ENCODE data around the gene LARP4B.
A peak's percentile ranks its signal among the peaks of the same experiment; 100 is the strongest.

LARP4B gene

DNA sequence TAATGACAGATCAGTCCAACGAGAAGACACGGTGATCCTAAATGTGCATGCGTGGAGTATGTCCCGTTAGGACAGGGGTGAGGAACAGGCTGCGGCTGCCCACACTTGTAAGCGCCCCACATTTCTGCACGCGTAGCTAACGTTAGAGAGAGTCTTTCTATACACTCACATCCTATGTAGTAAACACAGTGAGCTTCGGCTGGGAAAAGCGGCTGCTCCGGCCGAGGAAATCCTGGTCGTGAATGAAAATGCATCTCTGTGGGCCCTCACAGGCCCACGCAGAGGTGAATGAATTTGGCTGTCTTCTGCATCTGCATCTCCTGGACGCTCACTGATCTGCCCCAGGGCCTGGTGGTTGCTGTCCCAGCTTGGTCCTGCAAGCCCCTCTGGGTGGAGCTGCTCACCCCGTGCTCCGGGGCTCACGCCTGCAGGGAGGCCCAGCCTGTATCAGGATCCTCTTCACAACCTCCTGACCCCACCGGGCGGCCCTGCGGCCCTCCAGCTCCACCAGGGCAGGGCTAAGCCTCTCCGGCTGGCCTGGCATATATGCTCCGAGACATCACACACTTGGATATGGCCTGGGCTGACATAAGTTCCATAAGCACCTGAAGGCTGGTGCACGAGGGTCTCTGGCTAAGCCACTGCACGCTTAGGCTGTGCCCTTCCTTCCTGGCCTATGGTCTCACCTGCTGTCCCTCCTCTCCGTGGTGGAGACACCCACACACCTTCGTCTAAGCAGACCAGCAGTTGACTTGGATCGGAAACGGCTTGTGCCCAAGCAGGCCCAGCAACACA, 124.1 kb downstream of the LARP4B start:
- no peak for DNase-seq
- no peak overlapping the region for H3K4me3 ChIP-seq (ENCODE audit: control insufficient read depth in 1 of 7, extremely low read depth in 1 of 7, insufficient read depth in 4 of 7, low read depth in 2 of 7, low read length in 6 of 7)
- 95% methylated on average over 29 of the region's 30 CpGs for WGBS (ENCODE audit: insufficient coverage)
- H3K27me3 ChIP-seq (replicated peaks in 2 of 5; ENCODE audit: control insufficient read depth in 4 of 5, insufficient read depth in 5 of 5, low read length in 4 of 5) = no peaks in the 10 kb centered on the region
- H3K9me3 ChIP-seq (ENCODE audit: control extremely low read depth in 1 of 5, control insufficient read depth in 4 of 5, insufficient read depth in 2 of 5, low read depth in 1 of 5, low read length in 4 of 5) = no peaks in the 10 kb centered on the region
- CTCF ChIA-PET = interaction anchor here (0.9 to 1.0 kb wide), 2 partner anchors 17 to 296 kb away, joined by 3 to 4 read pairs; no protein-coding TSS in a partner anchor
- H3K36me3 ChIP-seq (ENCODE audit: control insufficient read depth in 4 of 4, insufficient read depth in 4 of 4, low read length in 3 of 4) = peaks cover 13 to 64% (median 39%) of the 10 kb centered on the region in 4 experiments
- POLR2A ChIA-PET = no interaction called here
- H3K4me1 ChIP-seq (ENCODE audit: control extremely low read depth in 1 of 4, control insufficient read depth in 4 of 4, insufficient read depth in 4 of 4, low read length in 3 of 4) = peaks cover 0 to 21% (median 13%) of the 10 kb centered on the region in 4 experiments
- no peak overlapping the region for H3K27ac ChIP-seq (ENCODE audit: insufficient read depth in 1 of 2, low read depth in 1 of 2, low read length in 2 of 2, poor library complexity in 1 of 2, severe bottlenecking in 2 of 2)

DNA sequence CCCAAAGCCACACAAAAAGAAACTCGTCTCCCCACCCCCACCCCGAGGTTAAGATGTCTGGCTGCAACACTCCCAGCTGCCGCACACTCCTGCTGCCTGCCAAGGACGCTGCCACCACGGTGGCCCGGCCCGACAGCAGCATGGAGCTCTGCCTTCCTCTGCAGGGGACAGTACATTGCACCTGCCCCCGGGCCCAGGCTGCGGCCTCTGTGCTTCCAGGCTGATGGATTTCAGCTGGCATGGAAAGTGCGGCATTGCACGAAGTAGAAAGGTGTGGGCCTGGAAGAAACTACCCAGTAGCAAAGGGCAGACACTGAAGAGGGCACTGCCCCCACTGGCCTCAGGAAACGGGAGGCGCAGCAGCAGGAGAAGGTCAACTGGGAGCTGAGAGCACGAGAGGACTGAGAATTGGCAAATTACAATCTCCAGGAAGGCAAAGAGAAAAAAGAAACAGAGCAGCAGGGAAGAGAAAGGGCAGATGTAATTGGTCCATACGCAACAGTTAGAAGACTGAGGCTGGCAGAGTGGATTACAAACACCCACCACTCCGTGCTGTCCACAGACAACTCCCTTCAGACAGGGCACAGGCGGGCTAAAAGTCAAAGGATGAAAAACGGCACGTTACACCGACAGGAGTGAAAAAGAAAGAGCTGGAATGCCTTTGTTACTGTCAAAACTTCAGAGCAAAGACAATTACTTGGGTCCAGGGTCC, 124.9 kb downstream of the LARP4B start:
- peaks cover 0 to 21% (median 13%) of the 10 kb centered on the region in 4 experiments for H3K4me1 ChIP-seq (ENCODE audit: control extremely low read depth in 1 of 4, control insufficient read depth in 4 of 4, insufficient read depth in 4 of 4, low read length in 3 of 4)
- DNase-seq = no peak
- H3K36me3 ChIP-seq (ENCODE audit: control insufficient read depth in 4 of 4, insufficient read depth in 4 of 4, low read length in 3 of 4) = peaks cover 8 to 57% (median 32%) of the 10 kb centered on the region in 4 experiments
- H3K27ac ChIP-seq (ENCODE audit: insufficient read depth in 1 of 2, low read depth in 1 of 2, low read length in 2 of 2, poor library complexity in 1 of 2, severe bottlenecking in 2 of 2) = no peak overlapping the region
- WGBS (ENCODE audit: insufficient coverage) = 93% methylated on average over 20 of the region's 20 CpGs
- H3K27me3 ChIP-seq (replicated peaks in 2 of 5; ENCODE audit: control insufficient read depth in 4 of 5, insufficient read depth in 5 of 5, low read length in 4 of 5) = no peaks in the 10 kb centered on the region
- ChIA-PET POLR2A (no interaction called here), CTCF (interaction anchor here (0.6 to 1.0 kb wide), 3 partner anchors 16 to 558 kb away, joined by 3 to 4 read pairs (median 3); no protein-coding TSS in a partner anchor)
- H3K9me3 ChIP-seq (ENCODE audit: control extremely low read depth in 1 of 5, control insufficient read depth in 4 of 5, insufficient read depth in 2 of 5, low read depth in 1 of 5, low read length in 4 of 5) = no peaks in the 10 kb centered on the region
- no peak overlapping the region for H3K4me3 ChIP-seq (ENCODE audit: control insufficient read depth in 1 of 7, extremely low read depth in 1 of 7, insufficient read depth in 4 of 7, low read depth in 2 of 7, low read length in 6 of 7)

DNA sequence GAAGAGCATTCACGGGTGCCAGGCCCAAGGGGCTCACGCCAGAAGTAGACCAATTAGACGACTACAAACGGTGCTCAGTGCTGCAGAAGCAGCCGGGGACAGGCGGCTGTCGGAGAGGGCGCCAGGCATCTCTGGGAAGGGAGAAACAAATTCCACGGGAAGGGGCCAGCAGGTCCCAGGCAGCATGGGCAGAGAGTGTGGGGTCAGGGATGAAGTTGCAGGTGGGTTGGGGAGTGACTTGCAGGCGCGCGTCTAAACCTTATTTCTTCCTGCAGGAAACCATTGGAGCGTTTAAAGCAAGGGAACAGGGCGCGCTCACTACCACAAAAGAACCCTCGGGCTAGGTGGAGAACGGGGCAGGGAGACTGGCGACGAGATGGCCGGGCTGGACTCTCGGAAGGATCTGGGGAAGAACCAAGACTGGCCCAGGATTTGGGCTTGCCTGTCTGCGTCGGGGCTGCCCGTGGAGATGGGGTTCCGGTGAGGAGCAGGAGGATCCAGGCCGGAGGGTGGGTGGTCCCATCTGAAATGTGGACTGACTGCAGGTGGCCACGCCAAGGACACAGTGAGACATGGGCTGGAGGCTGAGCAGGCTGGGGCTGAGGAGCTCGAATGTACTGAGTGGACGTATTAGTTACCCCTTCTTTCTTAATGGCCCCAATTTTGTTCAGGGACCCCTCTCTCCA, 125.7 kb downstream of the LARP4B start:
- 94% methylated on average over 28 of the region's 29 CpGs for WGBS (ENCODE audit: insufficient coverage)
- H3K36me3 ChIP-seq (ENCODE audit: control insufficient read depth in 4 of 4, insufficient read depth in 4 of 4, low read length in 3 of 4) = peaks cover 8 to 49% (median 29%) of the 10 kb centered on the region in 4 experiments
- peaks cover 0 to 21% (median 13%) of the 10 kb centered on the region in 4 experiments for H3K4me1 ChIP-seq (ENCODE audit: control extremely low read depth in 1 of 4, control insufficient read depth in 4 of 4, insufficient read depth in 4 of 4, low read length in 3 of 4)
- ChIA-PET CTCF (no interaction called here), POLR2A (no interaction called here)
- H3K9me3 ChIP-seq (ENCODE audit: control extremely low read depth in 1 of 5, control insufficient read depth in 4 of 5, insufficient read depth in 2 of 5, low read depth in 1 of 5, low read length in 4 of 5) = no peaks in the 10 kb centered on the region
- no peak for DNase-seq
- no peak overlapping the region for H3K27ac ChIP-seq (ENCODE audit: insufficient read depth in 1 of 2, low read depth in 1 of 2, low read length in 2 of 2, poor library complexity in 1 of 2, severe bottlenecking in 2 of 2)
- no peaks in the 10 kb centered on the region for H3K27me3 ChIP-seq (replicated peaks in 2 of 5; ENCODE audit: control insufficient read depth in 4 of 5, insufficient read depth in 5 of 5, low read length in 4 of 5)
- no peak overlapping the region for H3K4me3 ChIP-seq (ENCODE audit: control insufficient read depth in 1 of 7, extremely low read depth in 1 of 7, insufficient read depth in 4 of 7, low read depth in 2 of 7, low read length in 6 of 7)

DNA sequence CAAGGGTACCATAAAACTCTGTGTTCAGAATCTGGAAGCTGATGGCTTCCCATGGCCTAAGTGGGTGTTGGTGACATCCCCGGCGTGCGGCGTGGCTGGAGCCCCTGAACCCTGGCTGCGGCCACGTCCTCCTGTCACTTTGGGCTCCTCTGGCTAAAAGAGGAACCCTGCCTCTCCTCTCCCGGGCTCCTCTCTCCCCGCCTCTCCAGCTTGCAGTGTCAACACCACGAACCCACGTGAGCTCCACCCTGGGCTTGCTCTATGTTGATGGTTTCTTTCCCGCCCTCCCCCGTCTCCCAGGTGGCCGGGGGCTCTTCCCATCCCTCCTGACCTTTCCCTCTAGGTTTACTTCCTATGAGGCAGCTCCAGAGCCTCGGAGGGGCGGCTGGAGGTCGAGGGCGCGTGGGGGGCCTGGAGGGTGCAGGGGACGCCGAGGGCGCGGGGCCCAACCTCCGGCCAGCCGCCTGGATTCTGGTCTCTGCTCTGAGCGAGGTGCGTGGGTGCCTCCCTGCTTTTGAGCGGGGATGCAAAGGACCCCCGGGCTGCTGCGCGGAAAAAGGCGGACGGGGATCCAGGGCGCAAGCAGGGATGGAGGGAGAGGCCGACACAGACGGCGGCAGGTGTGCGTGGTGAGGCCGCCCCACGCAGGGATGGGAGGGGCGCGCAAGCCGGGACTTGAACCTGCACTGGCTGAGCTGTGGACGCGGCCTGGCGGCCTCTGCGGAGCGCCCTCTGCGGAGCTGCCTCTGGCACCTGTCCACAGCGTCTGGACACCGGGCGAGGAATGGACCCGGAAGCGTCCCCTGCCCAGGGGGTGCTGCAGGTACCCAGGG, 126.5 kb downstream of the LARP4B start:
- ChIA-PET POLR2A (interaction anchor here (0.6 kb wide), 1 partner anchor 31 kb away, joined by 3 read pairs; no protein-coding TSS in a partner anchor), CTCF (interaction anchor here (1.0 kb wide), 1 partner anchor 20 kb away, joined by 3 read pairs; no protein-coding TSS in a partner anchor)
- H3K9me3 ChIP-seq (ENCODE audit: control extremely low read depth in 1 of 5, control insufficient read depth in 4 of 5, insufficient read depth in 2 of 5, low read depth in 1 of 5, low read length in 4 of 5) = no peaks in the 10 kb centered on the region
- H3K27me3 ChIP-seq (replicated peaks in 2 of 5; ENCODE audit: control insufficient read depth in 4 of 5, insufficient read depth in 5 of 5, low read length in 4 of 5) = no peaks in the 10 kb centered on the region
- DNase-seq = peak in 2 of 3 donors; percentile 65 to 73
- peaks cover 8 to 43% (median 25%) of the 10 kb centered on the region in 4 experiments for H3K36me3 ChIP-seq (ENCODE audit: control insufficient read depth in 4 of 4, insufficient read depth in 4 of 4, low read length in 3 of 4)
- 85% methylated on average over 50 of the region's 53 CpGs for WGBS (ENCODE audit: insufficient coverage)
- no peak overlapping the region for H3K27ac ChIP-seq (ENCODE audit: insufficient read depth in 1 of 2, low read depth in 1 of 2, low read length in 2 of 2, poor library complexity in 1 of 2, severe bottlenecking in 2 of 2)
- H3K4me1 ChIP-seq (ENCODE audit: control extremely low read depth in 1 of 4, control insufficient read depth in 4 of 4, insufficient read depth in 4 of 4, low read length in 3 of 4) = peaks cover 0 to 21% (median 13%) of the 10 kb centered on the region in 4 experiments
- H3K4me3 ChIP-seq (ENCODE audit: control insufficient read depth in 1 of 7, extremely low read depth in 1 of 7, insufficient read depth in 4 of 7, low read depth in 2 of 7, low read length in 6 of 7) = peak overlapping the region in 2 of 7 experiments; percentile 14 to 16

DNA sequence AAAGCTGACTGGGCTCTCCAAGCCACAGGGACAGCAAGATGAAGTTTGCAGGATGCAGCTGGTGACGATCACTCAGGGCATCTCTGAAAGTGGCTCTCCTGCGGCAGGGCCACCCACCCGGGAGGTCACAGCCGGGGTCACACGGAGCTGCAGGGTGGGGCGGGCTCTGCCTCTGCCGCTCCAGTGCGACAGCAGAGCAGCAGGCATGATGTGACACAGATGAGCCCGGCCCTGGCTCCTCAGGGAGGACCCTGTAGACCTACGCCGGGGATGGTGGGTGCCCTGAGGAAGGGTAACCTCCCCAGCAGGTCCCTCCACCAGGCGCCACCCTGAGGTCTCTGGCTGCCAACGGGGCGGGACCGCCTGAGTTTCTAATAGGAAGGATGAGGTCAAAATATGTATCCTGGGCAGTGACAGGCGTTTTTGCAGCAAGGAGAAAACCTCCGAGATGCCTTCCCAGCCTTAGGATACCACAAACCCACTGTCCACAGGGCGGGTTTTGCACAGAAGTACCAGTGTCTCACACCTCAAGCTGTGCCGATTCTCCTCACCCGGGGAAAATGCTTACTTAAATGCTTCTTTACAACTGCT, 127.2 kb downstream of the LARP4B start:
- ChIA-PET CTCF (interaction anchor here (1.0 kb wide), 1 partner anchor 19 kb away, joined by 3 read pairs; no protein-coding TSS in a partner anchor), POLR2A (interaction anchor here (0.6 kb wide), 1 partner anchor 30 kb away, joined by 3 read pairs; no protein-coding TSS in a partner anchor)
- Histone ChIP-seq H3K27ac (ENCODE audit: insufficient read depth in 1 of 2, low read depth in 1 of 2, low read length in 2 of 2, poor library complexity in 1 of 2, severe bottlenecking in 2 of 2) (no peak overlapping the region), H3K4me1 (ENCODE audit: control extremely low read depth in 1 of 4, control insufficient read depth in 4 of 4, insufficient read depth in 4 of 4, low read length in 3 of 4) (peaks cover 0 to 21% (median 13%) of the 10 kb centered on the region in 4 experiments), H3K36me3 (ENCODE audit: control insufficient read depth in 4 of 4, insufficient read depth in 4 of 4, low read length in 3 of 4) (peaks cover 8 to 36% (median 19%) of the 10 kb centered on the region in 4 experiments), H3K4me3 (ENCODE audit: control insufficient read depth in 1 of 7, extremely low read depth in 1 of 7, insufficient read depth in 4 of 7, low read depth in 2 of 7, low read length in 6 of 7) (peak overlapping the region in 2 of 7 experiments; percentile 14 to 16), H3K27me3 (replicated peaks in 2 of 5; ENCODE audit: control insufficient read depth in 4 of 5, insufficient read depth in 5 of 5, low read length in 4 of 5) (no peaks in the 10 kb centered on the region), H3K9me3 (ENCODE audit: control extremely low read depth in 1 of 5, control insufficient read depth in 4 of 5, insufficient read depth in 2 of 5, low read depth in 1 of 5, low read length in 4 of 5) (no peaks in the 10 kb centered on the region)
- DNase-seq = peak; percentile 27 to 85 (median 79)
- 54% methylated on average over 12 of the region's 20 CpGs for WGBS (ENCODE audit: insufficient coverage)
